Gastrocnemius medialis (tissue), 4 donors: ENCODE measurements around the gene NEDD4L.

Experiments
- POLR2A ChIP-seq, 2 donors: fragments of 450-650 bp; IDR thresholded peaks; one replicate each; pipeline ENCODE4 v1.6.1; 2017; ENCODE audit warnings: antibody characterized with exemption in 2 of 2, mild to moderate bottlenecking in 2 of 2, moderate library complexity in 2 of 2
- TF ChIP-seq, protein P1 (sequence below), 5 experiments: fragments of 450-650 bp in 3 of 5; fragments of 200-600 bp in 2 of 5; sonication (generic) in 2 of 5; IDR thresholded peaks in 4 of 5; conservative IDR thresholded peaks in 1 of 5; 1 replicate in 4 of 5; 2 replicates in 1 of 5; pipeline ENCODE4 v1.5.1; 2016 to 2019; ENCODE audit warnings: antibody characterized with exemption in 5 of 5, mild to moderate bottlenecking in 3 of 5, moderate library complexity in 3 of 5

DNA sequence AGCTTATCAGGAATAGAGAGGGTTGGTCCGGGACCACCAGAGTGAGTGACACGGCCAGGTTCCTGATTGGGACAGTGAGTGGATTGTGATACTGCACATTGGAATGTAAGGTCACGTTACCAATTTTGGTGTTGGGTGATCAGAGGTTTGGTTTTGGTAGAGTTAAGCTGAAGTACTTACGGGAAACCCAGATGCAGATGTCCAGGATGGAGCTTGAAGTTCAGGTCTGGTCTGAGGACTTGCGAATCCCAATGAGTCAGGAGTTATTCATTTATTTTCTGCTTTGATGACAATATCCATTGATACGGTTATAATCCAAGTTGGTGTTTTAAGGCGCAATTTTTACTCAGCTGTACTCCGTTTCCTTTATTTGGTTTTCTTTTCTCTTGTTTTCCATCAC, 311.2 kb downstream of the NEDD4L start:
- TF ChIP-seq, protein P1, sequence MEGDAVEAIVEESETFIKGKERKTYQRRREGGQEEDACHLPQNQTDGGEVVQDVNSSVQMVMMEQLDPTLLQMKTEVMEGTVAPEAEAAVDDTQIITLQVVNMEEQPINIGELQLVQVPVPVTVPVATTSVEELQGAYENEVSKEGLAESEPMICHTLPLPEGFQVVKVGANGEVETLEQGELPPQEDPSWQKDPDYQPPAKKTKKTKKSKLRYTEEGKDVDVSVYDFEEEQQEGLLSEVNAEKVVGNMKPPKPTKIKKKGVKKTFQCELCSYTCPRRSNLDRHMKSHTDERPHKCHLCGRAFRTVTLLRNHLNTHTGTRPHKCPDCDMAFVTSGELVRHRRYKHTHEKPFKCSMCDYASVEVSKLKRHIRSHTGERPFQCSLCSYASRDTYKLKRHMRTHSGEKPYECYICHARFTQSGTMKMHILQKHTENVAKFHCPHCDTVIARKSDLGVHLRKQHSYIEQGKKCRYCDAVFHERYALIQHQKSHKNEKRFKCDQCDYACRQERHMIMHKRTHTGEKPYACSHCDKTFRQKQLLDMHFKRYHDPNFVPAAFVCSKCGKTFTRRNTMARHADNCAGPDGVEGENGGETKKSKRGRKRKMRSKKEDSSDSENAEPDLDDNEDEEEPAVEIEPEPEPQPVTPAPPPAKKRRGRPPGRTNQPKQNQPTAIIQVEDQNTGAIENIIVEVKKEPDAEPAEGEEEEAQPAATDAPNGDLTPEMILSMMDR (IDR thresholded peaks at IDR 0.05 in 4 of 5, conservative IDR thresholded peaks at IDR 0.05 in 1 of 5) = no peak
- TF ChIP-seq POLR2A (IDR thresholded peaks at IDR 0.05) = no peak
